ENCODE results near the gene MTTP. TPM values are rescaled to one million over a fixed set of nuclear protein-coding genes. Genes with fewer than 3 reads are reported as not detected.

The MTTP gene
- total and polyA plus RNA-seq, 2 experiments from 2014 or later: 0.08 to 0.14 TPM

DNA sequence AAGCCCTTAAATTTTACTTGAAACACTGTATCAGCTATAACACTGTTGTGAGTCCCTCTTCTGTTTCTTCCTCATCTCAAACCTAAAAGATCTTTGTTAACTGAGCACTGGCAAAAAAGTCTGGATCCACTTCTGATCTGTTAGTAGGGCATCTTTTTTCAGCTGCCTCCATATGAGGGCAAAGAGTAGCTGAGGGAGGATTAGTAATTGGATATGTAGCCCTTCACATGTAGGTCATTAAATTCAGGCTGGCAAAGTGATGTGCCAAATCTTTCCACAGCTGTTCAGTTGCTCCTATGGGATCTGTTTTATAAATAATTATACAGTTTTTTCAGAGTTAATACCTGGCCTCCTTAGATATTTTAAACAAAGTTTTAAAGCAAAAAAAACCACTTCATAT, 9.7 kb upstream of the MTTP start (continued):
- no peak for TF ChIP-seq ZNF462 (CRISPR knock-in tag; IDR thresholded peaks at IDR 0.05)
- no peak for TF ChIP-seq STAT1 (IDR thresholded peaks at IDR 0.05; ENCODE audit: unreplicated experiment)

DNA sequence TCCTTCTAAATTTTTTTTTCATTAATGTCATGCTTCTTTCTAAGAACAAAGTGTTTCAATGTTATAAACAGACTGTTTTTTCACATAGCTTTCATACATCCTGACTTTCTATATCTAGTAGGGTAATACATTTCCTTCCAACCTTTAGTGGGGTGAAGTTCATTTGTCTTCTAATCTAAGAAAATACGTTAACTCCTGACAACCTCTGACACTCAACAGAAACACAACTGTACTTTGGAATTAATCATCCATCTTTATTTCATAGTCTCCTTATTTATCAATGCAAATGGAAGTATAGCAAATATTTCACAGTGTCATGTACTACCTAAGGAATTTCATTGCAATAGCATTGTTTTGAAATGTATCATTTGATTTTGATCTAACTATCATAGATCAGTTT, 2.7 kb upstream of the MTTP start:
- no peak overlapping the region for H3K4me2 ChIP-seq
- DNase-seq (ENCODE audit: low spot score) (no peak), ATAC-seq (no peak)
- H3K9me2 ChIP-seq (ENCODE audit: insufficient read depth): no peaks in the 10 kb centered on the region
- no peaks in the 10 kb centered on the region for H3K79me2 ChIP-seq (replicated peaks; ENCODE audit: insufficient read depth)
- H3F3A ChIP-seq (replicated peaks; ENCODE audit: low read depth): no peaks in the 10 kb centered on the region
- H4K20me1 ChIP-seq (replicated peaks; ENCODE audit: insufficient read depth): no peaks in the 10 kb centered on the region
- no peaks in the 10 kb centered on the region for H3K36me3 Mint-ChIP-seq (ENCODE audit: low read depth)
- H3K9me3 Mint-ChIP-seq: no peaks in the 10 kb centered on the region
- peaks cover 9% of the 10 kb centered on the region for H3K4me1 Mint-ChIP-seq
- no peaks in the 10 kb centered on the region for H3K27me3 ChIP-seq (ENCODE audit: insufficient read depth)
- H3K27me3 Mint-ChIP-seq (ENCODE audit: insufficient read depth, low read depth, poor library complexity): no peaks in the 10 kb centered on the region
- H3K4me3 ChIP-seq: no peak overlapping the region
- no peak overlapping the region for H3K27ac Mint-ChIP-seq
- H3K27ac ChIP-seq (ENCODE audit: low read depth): no peak overlapping the region
- no peak overlapping the region for H3K4me3 Mint-ChIP-seq
- no peak overlapping the region for H2AFZ ChIP-seq
- H3K4me1 ChIP-seq (ENCODE audit: insufficient read depth): peaks cover 9% of the 10 kb centered on the region; the same call in 1 of the 2 replicates
- no peaks in the 10 kb centered on the region for H3K36me3 ChIP-seq (ENCODE audit: insufficient read depth)
- TF ChIP-seq ETS1 (IDR thresholded peaks at IDR 0.05): no peak
- TF ChIP-seq EZH2 (IDR thresholded peaks at IDR 0.05; ENCODE audit: low read depth, unreplicated experiment): no peak
- no peak for TF ChIP-seq STAT1 (IDR thresholded peaks at IDR 0.05; ENCODE audit: unreplicated experiment)
- no peak for TF ChIP-seq NANOG (IDR thresholded peaks at IDR 0.05; ENCODE audit: borderline replicate concordance)
- TF ChIP-seq ZNF462 (CRISPR knock-in tag; IDR thresholded peaks at IDR 0.05): no peak
- TF ChIP-seq, protein P1, sequence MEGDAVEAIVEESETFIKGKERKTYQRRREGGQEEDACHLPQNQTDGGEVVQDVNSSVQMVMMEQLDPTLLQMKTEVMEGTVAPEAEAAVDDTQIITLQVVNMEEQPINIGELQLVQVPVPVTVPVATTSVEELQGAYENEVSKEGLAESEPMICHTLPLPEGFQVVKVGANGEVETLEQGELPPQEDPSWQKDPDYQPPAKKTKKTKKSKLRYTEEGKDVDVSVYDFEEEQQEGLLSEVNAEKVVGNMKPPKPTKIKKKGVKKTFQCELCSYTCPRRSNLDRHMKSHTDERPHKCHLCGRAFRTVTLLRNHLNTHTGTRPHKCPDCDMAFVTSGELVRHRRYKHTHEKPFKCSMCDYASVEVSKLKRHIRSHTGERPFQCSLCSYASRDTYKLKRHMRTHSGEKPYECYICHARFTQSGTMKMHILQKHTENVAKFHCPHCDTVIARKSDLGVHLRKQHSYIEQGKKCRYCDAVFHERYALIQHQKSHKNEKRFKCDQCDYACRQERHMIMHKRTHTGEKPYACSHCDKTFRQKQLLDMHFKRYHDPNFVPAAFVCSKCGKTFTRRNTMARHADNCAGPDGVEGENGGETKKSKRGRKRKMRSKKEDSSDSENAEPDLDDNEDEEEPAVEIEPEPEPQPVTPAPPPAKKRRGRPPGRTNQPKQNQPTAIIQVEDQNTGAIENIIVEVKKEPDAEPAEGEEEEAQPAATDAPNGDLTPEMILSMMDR (conservative IDR thresholded peaks at IDR 0.05; ENCODE audit: low read depth in 2 of 2): no peak
- no peak for TF ChIP-seq POLR2AphosphoS5 (IDR thresholded peaks at IDR 0.05; ENCODE audit: low read depth)
